ENCODE results near the gene EIF6.

GRCh38 chr20:35263532-35264341, 20.8 kb downstream of the EIF6 start:
- no peak for TF ChIP-seq CTCF (IDR thresholded peaks at IDR 0.05)
- no peak for TF ChIP-seq POLR2AphosphoS5 (IDR thresholded peaks at IDR 0.05; ENCODE audit: insufficient read depth in 1 of 2, low read depth in 1 of 2)
